ENCODE results near the gene KRTAP10-11.

- no peak for TF ChIP-seq CTCF (IDR thresholded peaks at IDR 0.05; ENCODE audit: low read depth, low read length, missing input control)
- no peak for TF ChIP-seq YY1 (IDR thresholded peaks at IDR 0.05)
- TF ChIP-seq RXRA (IDR thresholded peaks at IDR 0.05): no peak
- no peak for TF ChIP-seq JUND (IDR thresholded peaks at IDR 0.05)
- TF ChIP-seq MAX (IDR thresholded peaks at IDR 0.05): no peak
- no peak for TF ChIP-seq SP1 (IDR thresholded peaks at IDR 0.05)
- TF ChIP-seq TAF1 (conservative IDR thresholded peaks at IDR 0.05): no peak
- no peak for TF ChIP-seq GABPA (IDR thresholded peaks at IDR 0.05 in 1 of 2, conservative IDR thresholded peaks at IDR 0.05 in 1 of 2)
Measured at GRCh38 chr21:44658913-44659595, 12.8 kb downstream of the KRTAP10-11 start.

Data from liver (tissue), 3 donors.